Activated gamma-delta T cell (primary cell): ENCODE measurements around the gene TRIM34.
"Not testable (repeated sequence)": the region's sequence is repeated elsewhere in the genome, so short reads cannot be mapped to it uniquely, and the experiment has no call there.

Source experiments
- DNase-seq: peaks from one replicate; lab custom pipeline; 2025; lab: John Stamatoyannopoulos, UW
- total RNA-seq, 2 donors: gene quantifications; one replicate each; lab custom pipeline; 2026; lab: John Stamatoyannopoulos, UW

Gene TRIM34
- 0.15 to 0.31 reads per million in 2 donors for total RNA-seq

- DNase-seq, result no peak
Measured at GRCh38 chr11:5624489-5625279, at the start of gene TRIM34. TSS of gene TRIM34 (plus strand) at chr11:5625001. CDS start at chr11:5632332, 7,331 bp downstream.

- no peak for DNase-seq
Measured at GRCh38 chr11:5575152-5575551, 49.6 kb upstream of the TRIM34 start.

- no peak for DNase-seq
Measured at GRCh38 chr11:5577101-5577500, 47.7 kb upstream of the TRIM34 start.

- no peak for DNase-seq
Measured at GRCh38 chr11:5580577-5580976, 44.2 kb upstream of the TRIM34 start, which contains the start of gene OR52B6. TSS of gene OR52B6 (plus strand) at chr11:5580877. CDS start at chr11:5580877, 0 bp downstream.

- DNase-seq, result no peak
Measured at GRCh38 chr11:5581014-5581413, 43.8 kb upstream of the TRIM34 start.

GRCh38 chr11:5584458-5584857, 40.3 kb upstream of the TRIM34 start:
- DNase-seq, result not testable (repeated sequence)

GRCh38 chr11:5589906-5590305, 34.9 kb upstream of the TRIM34 start:
- DNase-seq, result peak; percentile 10

- no peak for DNase-seq
Measured at GRCh38 chr11:5591613-5592012, 33.2 kb upstream of the TRIM34 start.

- no peak for DNase-seq
Measured at GRCh38 chr11:5592615-5593014, 32.2 kb upstream of the TRIM34 start.

- DNase-seq, result no peak
Measured at GRCh38 chr11:5593146-5593545, 31.7 kb upstream of the TRIM34 start.

- DNase-seq, result no peak
Measured at GRCh38 chr11:5596607-5597201, 28.1 kb upstream of the TRIM34 start, which contains the start of gene TRIM6. TSS of gene TRIM6 (plus strand) at chr11:5596637. CDS start at chr11:5596898, 261 bp downstream.

- DNase-seq, result no peak
Measured at GRCh38 chr11:5597953-5598352, 26.8 kb upstream of the TRIM34 start.

GRCh38 chr11:5600374-5600851, 24.4 kb upstream of the TRIM34 start:
- DNase-seq, result no peak

- DNase-seq, result not testable (repeated sequence)
Measured at GRCh38 chr11:5602791-5603190, 22.0 kb upstream of the TRIM34 start.

GRCh38 chr11:5603326-5603725, 21.5 kb upstream of the TRIM34 start:
- no peak for DNase-seq

GRCh38 chr11:5604896-5605295, 19.9 kb upstream of the TRIM34 start:
- no peak for DNase-seq

- DNase-seq, result no peak
Measured at GRCh38 chr11:5605849-5606248, 19.0 kb upstream of the TRIM34 start.

GRCh38 chr11:5608808-5609207, 16.0 kb upstream of the TRIM34 start:
- no peak for DNase-seq

- DNase-seq, result no peak
Measured at GRCh38 chr11:5610446-5610845, 14.4 kb upstream of the TRIM34 start.

GRCh38 chr11:5611627-5612026, 13.2 kb upstream of the TRIM34 start:
- DNase-seq, result no peak

- DNase-seq, result no peak
Measured at GRCh38 chr11:5618807-5619206, 6.0 kb upstream of the TRIM34 start.

GRCh38 chr11:5620651-5621521, 3.9 kb upstream of the TRIM34 start:
- no peak for DNase-seq
